Stimulated activated CD4-positive, alpha-beta T cell treated with anti-CD3 and anti-CD28 coated beads, Interleukin-12 subunit alpha, Interleukin-12 subunit beta, amount 100 ng/mL, for 48 hours (primary cell): ENCODE data around the gene ERVFRD-1.

Experiments used
- DNase-seq, 3 donors: peaks; one replicate each; pipeline ENCODE4 v3.0.0-alpha.2; 2020; ENCODE audit warnings: low read depth in 2 of 3, low spot score in 1 of 3

ERVFRD-1 gene

GRCh38 chr6:11129908-11130565 is 18.5 kb upstream of the ERVFRD-1 start:
- DNase-seq: no peak

GRCh38 chr6:11128608-11129007 is 17.1 kb upstream of the ERVFRD-1 start:
- no peak for DNase-seq

GRCh38 chr6:11126876-11127275 is 15.4 kb upstream of the ERVFRD-1 start:
- DNase-seq: no peak

GRCh38 chr6:11123978-11124377 is 12.5 kb upstream of the ERVFRD-1 start:
- DNase-seq: no peak

GRCh38 chr6:11122380-11122779 is 10.9 kb upstream of the ERVFRD-1 start:
- no peak for DNase-seq

GRCh38 chr6:11121851-11122250 is 10.3 kb upstream of the ERVFRD-1 start:
- no peak for DNase-seq

GRCh38 chr6:11120271-11121005 is 8.9 kb upstream of the ERVFRD-1 start:
- no peak for DNase-seq

DNA sequence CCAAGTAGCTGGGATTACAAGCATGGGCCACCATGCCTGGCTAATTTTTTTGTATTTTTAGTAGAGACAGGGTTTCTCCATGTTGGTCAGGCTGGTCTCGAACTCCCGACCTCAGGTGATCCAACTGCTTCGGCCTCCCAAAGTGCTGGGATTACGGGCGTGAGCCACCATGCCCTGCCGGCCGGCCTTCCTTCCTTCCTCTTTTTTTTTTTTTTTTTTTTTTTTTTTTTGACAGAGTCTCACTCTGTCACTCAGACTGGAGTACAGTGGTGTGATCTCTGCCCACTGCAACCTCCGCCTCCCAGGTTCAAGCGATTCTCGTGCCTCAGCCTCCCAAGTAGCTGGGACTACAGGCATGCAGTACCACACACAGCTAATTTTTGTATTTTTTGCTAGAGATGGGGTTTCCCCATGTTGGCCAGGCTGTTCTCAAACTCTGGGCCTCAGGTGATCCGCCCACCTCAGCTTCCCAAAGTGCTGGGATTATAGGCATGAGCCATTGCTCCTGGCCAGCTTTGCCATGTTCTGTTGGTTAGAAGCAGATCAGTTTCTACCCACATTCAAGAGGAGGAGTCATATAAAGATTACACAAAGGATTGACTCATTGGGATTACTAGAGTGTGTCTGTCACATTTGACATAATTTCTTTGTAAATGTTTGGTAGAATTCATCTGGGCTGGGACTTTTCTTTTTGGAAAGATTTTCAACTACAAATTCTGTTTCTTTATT is 4.4 kb upstream of the ERVFRD-1 start:
- DNase-seq: peak in 2 of 3 donors; percentile 24 to 28

GRCh38 chr6:11113038-11113437 is 1.5 kb upstream of the ERVFRD-1 start:
- no peak for DNase-seq

DNA sequence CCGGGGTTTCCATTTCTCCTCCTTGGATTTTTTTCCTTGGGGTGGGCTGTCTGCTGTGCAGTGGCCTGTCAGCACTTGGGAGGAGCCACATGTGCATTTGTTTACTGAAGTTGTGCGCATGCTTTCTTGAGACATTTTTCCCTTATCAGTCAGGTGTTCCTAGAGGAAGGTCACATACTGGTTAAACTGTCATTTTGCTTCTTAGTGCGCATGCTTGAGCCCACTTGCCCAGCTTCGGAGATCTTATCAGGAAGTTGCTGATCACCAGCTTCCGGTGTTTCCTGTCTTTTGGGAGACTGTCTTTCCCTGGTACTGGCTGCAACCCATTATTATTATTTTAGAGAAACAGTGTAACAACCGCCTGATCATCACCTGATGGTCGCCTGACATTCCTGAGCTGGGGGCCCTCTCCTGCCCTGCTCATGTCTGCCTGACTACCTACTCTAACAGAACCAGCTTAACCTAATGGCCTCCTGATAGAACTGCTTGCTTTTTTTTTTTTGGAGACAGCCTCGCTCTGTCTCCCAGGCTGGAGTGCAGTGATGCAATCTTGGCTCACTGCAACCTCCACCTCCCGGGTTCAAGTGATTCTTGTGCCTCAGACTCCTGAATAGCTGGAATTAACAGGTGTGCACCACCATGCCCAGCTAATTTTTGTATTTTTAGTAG is 378 bp upstream of the ERVFRD-1 start:
- no peak for DNase-seq

DNA sequence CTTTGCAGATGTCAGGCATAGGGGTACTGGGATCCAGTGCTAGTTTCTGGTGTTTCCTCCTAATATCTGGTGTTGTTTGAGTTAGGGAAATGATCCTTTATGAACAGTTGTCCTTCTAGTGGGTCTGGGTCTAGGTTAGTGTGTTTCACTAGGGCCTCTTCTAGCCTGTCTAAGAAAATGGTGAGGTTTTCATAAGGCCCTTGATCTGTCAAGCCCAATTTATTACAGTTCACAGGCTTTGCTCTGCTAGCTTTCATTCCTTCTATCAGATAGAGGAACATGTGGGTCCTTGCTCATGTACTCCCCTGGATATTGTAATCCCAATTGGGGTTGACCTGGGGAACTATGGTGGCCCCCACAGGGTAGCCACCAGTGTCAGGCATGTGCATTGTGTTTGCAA is 2.8 kb downstream of the ERVFRD-1 start:
- no peak for DNase-seq

DNA sequence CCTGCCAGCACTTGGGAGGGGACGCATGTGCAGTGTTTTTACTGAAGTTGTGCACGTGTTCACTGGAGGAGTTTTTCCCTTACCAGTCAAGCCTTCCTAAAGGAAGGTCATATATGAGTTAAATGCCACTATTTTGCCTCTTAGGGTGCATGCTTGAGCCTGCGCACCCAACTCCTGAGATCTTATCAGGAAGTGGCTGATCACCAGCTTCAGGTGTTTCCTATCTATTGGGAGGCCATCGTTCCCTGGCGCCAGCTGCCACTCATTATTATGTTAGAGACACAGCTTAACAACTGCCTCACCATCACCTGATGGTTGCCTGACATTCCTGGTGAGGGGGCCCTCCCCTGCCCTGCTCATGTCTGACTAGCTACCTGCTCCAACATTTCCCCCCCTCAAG is 8.5 kb downstream of the ERVFRD-1 start:
- no peak for DNase-seq

DNA sequence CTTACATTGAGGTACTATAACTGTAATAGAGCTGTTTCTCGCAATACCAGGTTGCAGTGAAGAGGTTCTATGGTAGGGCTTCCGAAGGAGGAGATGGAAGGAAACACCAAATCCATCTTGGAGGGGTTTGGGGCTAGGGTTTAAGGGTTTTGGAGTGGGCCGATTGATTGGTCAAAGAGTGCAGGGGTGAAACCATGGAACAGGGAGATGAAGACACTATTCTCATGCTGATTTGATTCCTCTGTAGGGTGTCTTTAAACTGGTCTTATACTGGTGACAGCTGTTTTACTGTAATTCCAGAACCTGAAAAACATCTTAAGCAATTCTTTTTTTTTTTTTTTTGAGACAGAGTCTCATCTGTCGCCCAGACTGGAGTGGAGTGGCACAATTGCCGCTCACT is 10.1 kb downstream of the ERVFRD-1 start:
- no peak for DNase-seq

GRCh38 chr6:11098004-11098403 is 13.5 kb downstream of the ERVFRD-1 start:
- DNase-seq: no peak

- DNase-seq: no peak
Measured at GRCh38 chr6:11097476-11097875, 14.0 kb downstream of the ERVFRD-1 start.

DNA sequence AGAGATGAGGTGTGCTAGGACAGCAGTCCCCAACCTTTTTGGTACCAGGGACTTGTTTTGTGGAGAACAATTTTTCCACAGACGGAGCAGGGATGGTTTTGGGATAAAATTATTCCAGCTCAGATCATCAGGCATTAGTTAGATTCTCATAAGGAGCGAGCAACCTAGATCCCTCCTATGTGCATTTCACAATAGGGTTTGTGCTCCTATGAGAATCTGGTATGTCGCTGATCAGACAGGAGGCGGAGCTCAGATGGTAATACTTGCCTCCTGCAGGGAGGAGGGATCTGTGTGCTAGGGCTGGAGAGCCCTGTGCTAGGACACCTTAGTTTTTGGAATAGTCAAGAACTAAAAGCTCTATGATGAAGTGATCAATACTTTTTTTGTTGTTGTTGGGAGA is 15.4 kb downstream of the ERVFRD-1 start:
- DNase-seq: no peak

DNA sequence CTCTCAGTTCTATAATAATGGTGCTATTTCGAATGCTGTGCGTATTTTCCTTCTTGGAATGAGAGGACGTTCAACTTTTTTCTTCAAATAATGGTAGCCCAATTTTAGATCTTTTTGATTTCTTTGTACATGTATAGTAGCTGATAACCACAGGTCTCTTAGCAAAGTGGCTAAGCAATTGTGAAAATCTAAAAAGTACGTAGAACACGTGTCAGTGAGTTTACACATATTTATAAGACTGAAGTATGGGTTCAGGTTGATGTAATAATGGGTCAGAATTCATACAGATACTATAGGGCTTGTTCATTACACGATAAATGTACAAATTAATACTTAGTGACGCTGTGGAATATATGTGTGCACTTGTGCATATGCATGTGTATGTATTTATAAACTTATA is 16.6 kb downstream of the ERVFRD-1 start:
- DNase-seq: no peak

- peak; percentile 14 to 43 (median 35) for DNase-seq
Measured at GRCh38 chr6:11094411-11094851, 17.1 kb downstream of the ERVFRD-1 start.

- DNase-seq: peak; percentile 90 to 93 (median 91)
Measured at GRCh38 chr6:11093626-11094410, 17.7 kb downstream of the ERVFRD-1 start, which contains the start of gene SMIM13. SMIM13 (plus strand) TSS chr6:11093834; CDS start chr6:11094314, 480 bp downstream.

GRCh38 chr6:11093376-11093625 is 18.2 kb downstream of the ERVFRD-1 start:
- no peak for DNase-seq
